Stimulated activated CD8-positive, alpha-beta memory T cell treated with anti-CD3 and anti-CD28 coated beads, Interleukin-7, amount 100 ng/mL, for 48 hours (primary cell): Measurements from ENCODE around the gene DNAJC25.
"Not testable (repeated sequence)": the region's sequence is repeated elsewhere in the genome, so short reads cannot be mapped to it uniquely, and the experiment has no call there.

Experiments used
- DNase-seq, 2 donors: peaks; one replicate each; pipeline ENCODE4 v3.0.0-alpha.2; 2020; ENCODE audit warnings: low read depth in 1 of 2; ENCODE audit errors: extremely low read depth in 1 of 2

DNAJC25 gene

GRCh38 chr9:111631214-111631971 lies at the start of gene DNAJC25:
Gene DNAJC25, plus strand, starts transcription at chr9:111631334. Its CDS starts 74 bp downstream, at chr9:111631408.
- peak; percentile 91 to 95 for DNase-seq

DNA sequence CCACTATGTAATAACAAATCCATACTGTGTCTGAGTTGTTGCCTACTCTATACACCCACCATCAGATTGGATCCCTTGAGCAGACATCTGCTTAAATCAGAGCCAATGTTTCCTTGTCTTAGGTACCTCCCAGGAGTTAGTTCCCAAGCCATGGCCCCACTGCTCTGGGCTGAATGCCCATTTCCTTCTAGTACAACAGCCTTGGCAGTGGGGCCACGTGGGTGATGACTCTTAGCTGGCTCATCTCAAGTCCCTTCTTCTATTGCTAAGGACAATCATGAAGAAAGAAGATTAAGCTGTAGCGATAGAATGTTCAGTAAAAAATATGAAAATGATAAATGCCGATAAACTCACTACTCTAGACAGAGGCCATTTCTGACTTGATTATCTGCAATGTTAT lies 48.2 kb upstream of the DNAJC25 start:
- DNase-seq: no peak

GRCh38 chr9:111586378-111586777 lies 44.8 kb upstream of the DNAJC25 start:
- no peak for DNase-seq

GRCh38 chr9:111588846-111589245 lies 42.3 kb upstream of the DNAJC25 start:
- no peak for DNase-seq

DNA sequence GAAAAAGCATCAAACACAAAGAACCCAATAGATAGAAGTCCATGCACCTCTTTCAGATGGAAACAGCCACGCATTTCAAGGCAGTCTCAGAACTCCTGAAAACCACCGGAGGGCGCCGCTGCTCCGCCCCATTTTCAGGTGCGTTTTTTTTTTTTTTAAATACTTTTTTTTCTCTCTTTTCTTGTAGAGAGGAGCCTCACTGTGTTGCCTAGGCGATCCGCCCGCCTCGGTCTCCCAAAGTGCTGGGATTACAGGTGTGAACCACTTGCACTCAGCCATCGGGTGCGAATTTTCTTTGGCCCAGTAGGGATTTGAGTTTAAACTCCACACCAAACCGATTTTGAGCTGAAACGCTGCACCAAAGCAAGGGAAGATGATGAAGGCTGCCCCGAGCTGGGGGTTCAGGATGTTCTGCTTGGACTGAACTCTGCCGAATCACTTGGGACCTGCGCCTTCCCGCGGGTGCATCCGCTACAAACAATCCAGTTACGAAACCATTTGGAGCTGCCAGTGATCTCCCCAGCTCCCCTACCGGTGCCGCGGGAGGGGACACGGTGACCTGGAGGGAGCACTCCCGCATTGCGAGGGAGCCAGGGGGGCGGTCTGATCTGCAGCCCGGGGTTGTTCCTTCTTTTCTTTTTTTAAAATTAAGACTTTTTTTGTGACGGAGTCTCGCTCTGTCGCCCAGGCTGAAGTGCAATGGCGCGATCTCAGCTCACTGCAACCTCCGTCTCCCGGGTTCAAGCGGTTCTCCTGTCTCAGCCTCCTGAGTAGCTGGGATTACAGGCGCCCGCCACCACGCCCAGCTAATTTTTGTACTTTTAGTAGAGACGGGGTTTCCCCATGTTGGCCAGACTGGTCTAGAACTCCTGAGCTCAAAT lies 33.0 kb upstream of the DNAJC25 start:
- DNase-seq: peak; percentile 2 to 28

- DNase-seq: no peak
These were observed 32.4 kb upstream of the DNAJC25 start for GRCh38 chr9:111598733-111599091.

- DNase-seq: no peak
These were observed 31.8 kb upstream of the DNAJC25 start, which contains the start of gene PTGR1 for GRCh38 chr9:111599092-111599954. Gene PTGR1, minus strand, starts transcription at chr9:111599647. Its CDS starts 2,225 bp downstream, at chr9:111597422.

DNA sequence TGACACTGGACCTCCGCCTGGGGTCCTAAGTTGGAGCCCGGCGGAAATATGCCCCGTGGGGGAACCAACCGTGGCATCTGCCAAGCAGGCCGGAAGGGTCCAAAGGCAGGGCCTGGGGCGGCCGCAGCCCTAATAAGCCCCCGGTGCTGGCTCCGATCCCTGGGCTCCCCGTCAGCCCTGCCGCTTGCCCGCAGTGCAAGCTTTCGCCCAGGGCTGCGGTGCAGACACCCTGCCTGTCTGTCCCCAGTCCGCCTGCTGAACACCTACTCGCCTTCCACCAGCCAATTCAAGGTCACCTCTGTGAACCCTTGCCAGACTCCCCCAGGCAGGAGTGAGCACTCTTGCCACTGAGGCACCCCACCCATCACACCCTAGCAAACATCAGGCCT lies 31.2 kb upstream of the DNAJC25 start:
- DNase-seq: no peak

GRCh38 chr9:111601237-111602018 lies 29.7 kb upstream of the DNAJC25 start:
- no peak for DNase-seq

GRCh38 chr9:111603041-111603440 lies 28.1 kb upstream of the DNAJC25 start:
- DNase-seq: no peak

DNA sequence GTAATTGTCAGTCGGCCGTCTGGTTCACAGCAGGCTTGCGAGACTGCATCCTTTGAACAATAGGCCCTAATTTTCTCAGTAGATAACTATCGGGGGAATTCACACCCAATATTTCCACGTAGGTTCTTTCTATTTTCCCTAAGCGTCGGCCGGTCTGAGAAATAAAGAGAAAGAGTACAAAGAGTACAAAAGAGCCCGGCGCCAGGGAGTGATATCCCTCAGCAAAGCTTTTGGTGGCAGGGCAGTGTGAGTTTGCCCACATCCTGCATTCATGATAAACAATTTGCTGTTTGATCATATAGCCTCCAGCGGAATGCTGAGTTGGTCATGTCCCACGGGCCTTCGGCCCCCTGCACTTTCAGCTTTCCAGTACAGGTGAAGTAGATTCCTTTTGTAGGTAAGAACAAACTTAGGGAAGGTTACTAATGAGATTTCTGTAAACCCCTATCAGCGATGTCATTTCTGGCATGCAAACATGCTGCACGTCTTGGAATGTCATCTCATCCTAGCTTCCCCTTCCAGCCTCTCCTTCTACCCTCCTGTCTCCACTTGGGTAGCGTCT lies 27.0 kb upstream of the DNAJC25 start:
- no peak for DNase-seq

- DNase-seq: no peak
These were observed 26.0 kb upstream of the DNAJC25 start for GRCh38 chr9:111605041-111605559.

DNA sequence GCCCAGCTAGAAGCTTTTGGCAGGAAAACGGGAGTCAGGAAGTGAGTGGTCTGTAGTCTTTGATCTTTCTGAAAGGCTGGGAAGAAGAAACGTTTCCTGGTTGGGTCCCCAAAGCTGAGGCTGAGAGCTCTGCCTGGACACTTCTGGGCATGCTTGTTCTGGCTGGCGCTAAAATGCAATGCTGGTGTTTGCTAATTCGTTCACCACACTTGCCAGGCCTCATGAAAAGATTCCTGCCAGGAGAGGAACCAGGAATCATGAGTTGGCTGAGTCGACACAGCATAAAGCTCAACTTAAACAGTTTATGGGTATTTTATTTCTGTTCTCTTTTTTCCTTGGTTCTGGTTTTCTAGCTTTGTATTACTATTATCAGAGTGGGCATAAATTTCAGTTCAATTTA lies 21.0 kb upstream of the DNAJC25 start:
- DNase-seq: no peak

GRCh38 chr9:111610845-111611244 lies 20.3 kb upstream of the DNAJC25 start:
- DNase-seq: no peak

GRCh38 chr9:111613436-111614040 lies 17.6 kb upstream of the DNAJC25 start:
- no peak for DNase-seq

DNA sequence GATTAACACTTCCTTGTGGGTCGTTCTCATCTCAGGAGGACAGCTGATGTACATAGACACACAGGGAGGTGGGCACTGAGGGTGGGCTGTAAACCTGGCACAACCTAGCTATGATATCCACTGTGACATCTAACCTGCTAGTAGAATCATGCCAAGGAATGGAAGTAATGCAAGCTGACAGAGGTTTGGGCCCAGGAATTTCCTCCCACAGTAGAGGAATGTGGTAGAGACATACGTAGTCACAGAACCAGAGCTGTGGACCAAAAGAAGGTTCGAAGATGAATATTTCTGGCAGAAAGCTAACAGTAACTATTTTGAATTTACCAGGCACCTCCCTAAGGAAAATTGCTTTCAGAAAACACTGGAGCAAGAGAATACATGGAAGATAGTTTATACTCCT lies 15.2 kb upstream of the DNAJC25 start:
- DNase-seq: no peak

DNA sequence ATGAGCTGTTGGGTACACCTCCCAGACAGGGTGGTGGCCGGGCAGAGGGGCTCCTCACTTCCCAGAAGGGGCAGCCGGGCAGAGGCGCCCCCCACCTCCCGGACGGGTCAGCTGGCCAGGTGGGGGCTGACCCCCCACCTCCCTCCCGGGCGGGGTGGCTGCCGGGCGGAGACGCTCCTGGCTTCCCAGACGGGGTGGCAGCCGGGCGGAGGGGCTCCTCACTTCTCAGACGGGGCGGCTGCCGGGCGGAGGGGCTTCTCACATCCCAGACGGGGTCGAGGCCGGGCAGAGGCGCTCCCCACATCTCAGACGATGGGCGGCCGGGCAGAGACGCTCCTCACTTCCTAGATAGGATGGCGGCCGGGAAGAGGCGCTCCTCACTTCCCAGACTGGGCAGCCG lies 13.8 kb upstream of the DNAJC25 start:
- not testable (repeated sequence) for DNase-seq

DNA sequence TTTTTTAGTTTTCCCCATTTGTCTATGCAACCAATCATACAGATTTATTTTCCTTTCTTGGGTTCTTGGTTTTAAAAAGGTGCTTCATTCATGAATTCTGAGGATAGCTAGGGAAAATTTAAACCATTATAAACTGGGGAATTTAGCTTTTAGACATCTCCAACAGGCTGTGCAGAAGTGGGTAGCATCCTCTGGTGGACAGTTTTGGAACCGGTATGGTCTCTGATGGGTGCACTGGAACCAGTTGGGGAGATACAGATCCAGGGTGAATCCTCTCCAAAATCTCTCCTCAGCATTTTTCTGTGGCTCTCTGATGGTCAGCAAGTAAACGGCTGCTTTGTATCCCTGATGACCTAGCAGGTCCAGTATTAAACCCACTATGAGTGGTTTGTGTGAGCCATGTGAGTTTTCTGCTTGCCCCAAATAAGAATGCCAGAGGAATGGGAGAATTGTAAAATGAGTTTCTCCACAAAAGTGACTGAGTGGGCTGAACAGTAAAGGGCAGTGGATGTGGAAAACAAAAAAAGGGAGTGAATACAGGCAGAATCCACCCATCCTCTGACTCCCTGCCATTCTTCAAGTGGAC lies 9.1 kb upstream of the DNAJC25 start:
- DNase-seq: no peak

GRCh38 chr9:111622626-111623025 lies 8.5 kb upstream of the DNAJC25 start:
- no peak for DNase-seq
